Measurements from ENCODE around the gene MRPL1. TPM values are rescaled to one million over a fixed set of nuclear protein-coding genes. Genes with fewer than 3 reads are reported as not detected.

The MRPL1 gene
- total and polyA plus RNA-seq, 2 of the 13 experiments (the other 11 are each of a cell fraction or from before 2014, with no cell fraction given): 23.3 to 61.5 TPM

DNA sequence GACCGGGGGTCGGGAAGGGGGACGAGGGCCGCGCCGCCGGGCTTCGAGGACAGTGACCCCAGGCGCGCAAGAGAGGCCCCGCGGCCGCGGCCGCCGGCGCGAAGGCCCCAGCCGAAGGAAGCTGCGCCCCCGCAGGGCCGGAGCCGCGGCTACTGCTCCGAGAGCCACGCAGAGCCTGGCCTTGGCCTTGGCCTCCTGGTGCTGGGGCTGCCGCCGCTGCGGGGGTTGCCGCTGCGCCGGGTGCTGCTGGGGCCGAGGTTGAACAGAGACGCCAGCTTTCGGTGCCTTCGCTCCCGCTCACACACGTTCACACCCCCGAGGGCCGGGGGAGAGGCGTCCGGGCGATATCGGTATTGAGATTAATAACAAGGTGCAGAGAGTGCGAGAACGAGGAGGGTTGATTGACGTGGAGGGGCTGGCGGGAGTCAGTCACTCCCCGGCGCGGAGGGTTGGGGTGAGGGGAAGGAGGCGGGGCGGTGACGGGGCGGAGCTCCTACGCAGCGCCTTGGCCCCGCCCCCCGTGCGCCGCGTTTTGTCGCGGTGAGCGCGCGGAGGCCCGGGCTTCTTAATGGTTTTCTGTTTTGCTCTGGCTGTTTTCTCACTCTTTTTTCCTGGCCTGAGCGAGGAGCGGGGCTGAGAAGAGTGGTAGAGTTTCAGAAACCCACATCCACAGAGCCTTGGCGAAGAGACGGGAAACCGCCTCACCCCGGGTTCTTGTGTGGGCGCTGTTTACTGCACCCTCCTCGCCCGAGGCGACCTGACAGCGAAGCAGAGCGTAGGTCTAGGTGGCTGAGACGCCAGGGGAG, 42.6 kb upstream of the MRPL1 start (continued):
- peak; percentile 53; the same call in 1 of the 2 replicates for TF ChIP-seq KDM5A (IDR thresholded peaks at IDR 0.05; ENCODE audit: borderline replicate concordance, low read length)
- TF ChIP-seq, protein P1, sequence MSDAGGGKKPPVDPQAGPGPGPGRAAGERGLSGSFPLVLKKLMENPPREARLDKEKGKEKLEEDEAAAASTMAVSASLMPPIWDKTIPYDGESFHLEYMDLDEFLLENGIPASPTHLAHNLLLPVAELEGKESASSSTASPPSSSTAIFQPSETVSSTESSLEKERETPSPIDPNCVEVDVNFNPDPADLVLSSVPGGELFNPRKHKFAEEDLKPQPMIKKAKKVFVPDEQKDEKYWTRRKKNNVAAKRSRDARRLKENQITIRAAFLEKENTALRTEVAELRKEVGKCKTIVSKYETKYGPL (CRISPR knock-in tag; IDR thresholded peaks at IDR 0.05): no peak
- TF ChIP-seq ZNF720 (CRISPR knock-in tag; IDR thresholded peaks at IDR 0.05): no peak
- TF ChIP-seq, protein P2, sequence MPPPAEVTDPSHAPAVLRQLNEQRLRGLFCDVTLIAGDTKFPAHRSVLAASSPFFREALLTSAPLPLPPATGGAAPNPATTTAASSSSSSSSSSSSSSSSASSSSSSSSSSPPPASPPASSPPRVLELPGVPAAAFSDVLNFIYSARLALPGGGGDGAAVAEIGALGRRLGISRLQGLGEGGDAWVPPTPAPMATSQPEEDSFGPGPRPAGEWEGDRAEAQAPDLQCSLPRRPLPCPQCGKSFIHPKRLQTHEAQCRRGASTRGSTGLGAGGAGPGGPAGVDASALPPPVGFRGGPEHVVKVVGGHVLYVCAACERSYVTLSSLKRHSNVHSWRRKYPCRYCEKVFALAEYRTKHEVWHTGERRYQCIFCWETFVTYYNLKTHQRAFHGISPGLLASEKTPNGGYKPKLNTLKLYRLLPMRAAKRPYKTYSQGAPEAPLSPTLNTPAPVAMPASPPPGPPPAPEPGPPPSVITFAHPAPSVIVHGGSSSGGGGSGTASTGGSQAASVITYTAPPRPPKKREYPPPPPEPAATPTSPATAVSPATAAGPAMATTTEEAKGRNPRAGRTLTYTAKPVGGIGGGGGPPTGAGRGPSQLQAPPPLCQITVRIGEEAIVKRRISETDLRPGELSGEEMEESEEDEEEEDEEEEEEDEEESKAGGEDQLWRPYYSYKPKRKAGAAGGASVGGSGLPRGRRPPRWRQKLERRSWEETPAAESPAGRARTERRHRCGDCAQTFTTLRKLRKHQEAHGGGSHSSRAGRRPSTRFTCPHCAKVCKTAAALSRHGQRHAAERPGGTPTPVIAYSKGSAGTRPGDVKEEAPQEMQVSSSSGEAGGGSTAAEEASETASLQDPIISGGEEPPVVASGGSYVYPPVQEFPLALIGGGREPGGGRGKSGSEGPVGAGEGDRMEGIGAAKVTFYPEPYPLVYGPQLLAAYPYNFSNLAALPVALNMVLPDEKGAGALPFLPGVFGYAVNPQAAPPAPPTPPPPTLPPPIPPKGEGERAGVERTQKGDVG (CRISPR knock-in tag; IDR thresholded peaks at IDR 0.05; ENCODE audit: borderline replicate concordance): peak; percentile 46; the same call in 1 of the 2 replicates
- TF ChIP-seq BCL6 (CRISPR knock-in tag; IDR thresholded peaks at IDR 0.05): 0 out of 2 replicates have a peak, but pooled peaks have one; percentile 13
- peak; percentile 57 for TF ChIP-seq ZNF792 (CRISPR knock-in tag; IDR thresholded peaks at IDR 0.05)
- TF ChIP-seq TAF1 (CRISPR knock-in tag; IDR thresholded peaks at IDR 0.05): peak; percentile 74
- peak; percentile 75 for TF ChIP-seq ERF (CRISPR knock-in tag; IDR thresholded peaks at IDR 0.05)
- peak; percentile 30; the same call in 1 of the 2 replicates for TF ChIP-seq ZNF44 (CRISPR knock-in tag; IDR thresholded peaks at IDR 0.05)
- 0 out of 2 replicates have a peak, but pooled peaks have one; percentile 29 for TF ChIP-seq ZNF335 (CRISPR knock-in tag; IDR thresholded peaks at IDR 0.05)
- TF ChIP-seq ZBTB3 (CRISPR knock-in tag; IDR thresholded peaks at IDR 0.05; ENCODE audit: borderline replicate concordance, low read depth): peak; percentile 73; the same call in 1 of the 2 replicates
- TF ChIP-seq, protein P3, sequence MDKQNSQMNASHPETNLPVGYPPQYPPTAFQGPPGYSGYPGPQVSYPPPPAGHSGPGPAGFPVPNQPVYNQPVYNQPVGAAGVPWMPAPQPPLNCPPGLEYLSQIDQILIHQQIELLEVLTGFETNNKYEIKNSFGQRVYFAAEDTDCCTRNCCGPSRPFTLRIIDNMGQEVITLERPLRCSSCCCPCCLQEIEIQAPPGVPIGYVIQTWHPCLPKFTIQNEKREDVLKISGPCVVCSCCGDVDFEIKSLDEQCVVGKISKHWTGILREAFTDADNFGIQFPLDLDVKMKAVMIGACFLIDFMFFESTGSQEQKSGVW (CRISPR knock-in tag; IDR thresholded peaks at IDR 0.05; ENCODE audit: borderline replicate concordance): no peak
- TF ChIP-seq, protein P4, sequence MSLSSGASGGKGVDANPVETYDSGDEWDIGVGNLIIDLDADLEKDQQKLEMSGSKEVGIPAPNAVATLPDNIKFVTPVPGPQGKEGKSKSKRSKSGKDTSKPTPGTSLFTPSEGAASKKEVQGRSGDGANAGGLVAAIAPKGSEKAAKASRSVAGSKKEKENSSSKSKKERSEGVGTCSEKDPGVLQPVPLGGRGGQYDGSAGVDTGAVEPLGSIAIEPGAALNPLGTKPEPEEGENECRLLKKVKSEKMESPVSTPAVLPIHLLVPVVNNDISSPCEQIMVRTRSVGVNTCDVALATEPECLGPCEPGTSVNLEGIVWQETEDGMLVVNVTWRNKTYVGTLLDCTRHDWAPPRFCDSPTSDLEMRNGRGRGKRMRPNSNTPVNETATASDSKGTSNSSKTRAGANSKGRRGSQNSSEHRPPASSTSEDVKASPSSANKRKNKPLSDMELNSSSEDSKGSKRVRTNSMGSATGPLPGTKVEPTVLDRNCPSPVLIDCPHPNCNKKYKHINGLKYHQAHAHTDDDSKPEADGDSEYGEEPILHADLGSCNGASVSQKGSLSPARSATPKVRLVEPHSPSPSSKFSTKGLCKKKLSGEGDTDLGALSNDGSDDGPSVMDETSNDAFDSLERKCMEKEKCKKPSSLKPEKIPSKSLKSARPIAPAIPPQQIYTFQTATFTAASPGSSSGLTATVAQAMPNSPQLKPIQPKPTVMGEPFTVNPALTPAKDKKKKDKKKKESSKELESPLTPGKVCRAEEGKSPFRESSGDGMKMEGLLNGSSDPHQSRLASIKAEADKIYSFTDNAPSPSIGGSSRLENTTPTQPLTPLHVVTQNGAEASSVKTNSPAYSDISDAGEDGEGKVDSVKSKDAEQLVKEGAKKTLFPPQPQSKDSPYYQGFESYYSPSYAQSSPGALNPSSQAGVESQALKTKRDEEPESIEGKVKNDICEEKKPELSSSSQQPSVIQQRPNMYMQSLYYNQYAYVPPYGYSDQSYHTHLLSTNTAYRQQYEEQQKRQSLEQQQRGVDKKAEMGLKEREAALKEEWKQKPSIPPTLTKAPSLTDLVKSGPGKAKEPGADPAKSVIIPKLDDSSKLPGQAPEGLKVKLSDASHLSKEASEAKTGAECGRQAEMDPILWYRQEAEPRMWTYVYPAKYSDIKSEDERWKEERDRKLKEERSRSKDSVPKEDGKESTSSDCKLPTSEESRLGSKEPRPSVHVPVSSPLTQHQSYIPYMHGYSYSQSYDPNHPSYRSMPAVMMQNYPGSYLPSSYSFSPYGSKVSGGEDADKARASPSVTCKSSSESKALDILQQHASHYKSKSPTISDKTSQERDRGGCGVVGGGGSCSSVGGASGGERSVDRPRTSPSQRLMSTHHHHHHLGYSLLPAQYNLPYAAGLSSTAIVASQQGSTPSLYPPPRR (CRISPR knock-in tag; IDR thresholded peaks at IDR 0.05; ENCODE audit: borderline replicate concordance): peak; percentile 33; the same call in 1 of the 2 replicates
- TF ChIP-seq MAF1 (CRISPR knock-in tag; IDR thresholded peaks at IDR 0.05; ENCODE audit: borderline replicate concordance): no peak
